GM23248 (cell line): ENCODE data around the gene SLC25A51. TPM values are rescaled to one million over a fixed set of nuclear protein-coding genes. Genes with fewer than 3 reads are reported as not detected.

Source experiments
- DNase-seq: peaks from one replicate; pipeline ENCODE4 v3.0.0-alpha.2; 2015
- H2AFZ ChIP-seq: fragments of 200-600 bp; sonication (generic); 2 replicates; pipeline ENCODE4 v1.6.1; 2016; ENCODE audit warnings: antibody characterized with exemption
- H3F3A ChIP-seq: fragments of 200-600 bp; sonication (generic); 2 replicates; pipeline ENCODE4 v1.6.1; 2016; ENCODE audit warnings: mild to moderate bottlenecking, antibody characterized with exemption, mixed run types; ENCODE audit not compliant: insufficient read depth
- H3K27ac ChIP-seq: fragments of 200-600 bp; sonication (generic); 2 replicates; pipeline ENCODE4 v1.5.1; 2016; ENCODE audit warnings: mild to moderate bottlenecking
- H3K27me3 ChIP-seq: fragments of 200-600 bp; sonication (generic); replicated peaks from 2 replicates; pipeline ENCODE4 v1.6.1; 2016; ENCODE audit warnings: mild to moderate bottlenecking; ENCODE audit not compliant: insufficient read depth
- H3K36me3 ChIP-seq: fragments of 200-600 bp; sonication (generic); 2 replicates; pipeline ENCODE4 v1.6.1; 2016; ENCODE audit warnings: low read depth, mild to moderate bottlenecking
- H3K4me1 ChIP-seq: fragments of 200-600 bp; sonication (generic); 2 replicates; pipeline ENCODE4 v1.6.1; 2016; ENCODE audit warnings: mild to moderate bottlenecking; ENCODE audit not compliant: insufficient read depth
- H3K4me2 ChIP-seq: fragments of 200-600 bp; sonication (generic); one replicate; pipeline ENCODE4 v1.6.1; 2016; ENCODE audit warnings: mild to moderate bottlenecking; ENCODE audit not compliant: unreplicated experiment
- H3K4me3 ChIP-seq: fragments of 200-600 bp; sonication (generic); 2 replicates; pipeline ENCODE4 v1.5.1; 2016; ENCODE audit warnings: mild to moderate bottlenecking
- H3K79me2 ChIP-seq: fragments of 200-600 bp; sonication (generic); 2 replicates; pipeline ENCODE4 v1.6.1; 2016; ENCODE audit warnings: mild to moderate bottlenecking; ENCODE audit not compliant: insufficient read depth
- H3K9ac ChIP-seq: fragments of 200-600 bp; sonication (generic); 2 replicates; pipeline ENCODE4 v1.6.1; 2016; ENCODE audit warnings: mild to moderate bottlenecking
- H3K9me2 ChIP-seq: fragments of 200-600 bp; sonication (generic); 2 replicates; pipeline ENCODE4 v1.6.1; 2016; ENCODE audit warnings: mixed run types, mild to moderate bottlenecking, moderate library complexity; ENCODE audit not compliant: insufficient read depth
- H3K9me3 ChIP-seq: fragments of 200-600 bp; sonication (generic); one replicate; pipeline ENCODE4 v1.6.1; 2017; ENCODE audit warnings: low read depth
- H4K20me1 ChIP-seq: fragments of 200-600 bp; sonication (generic); 2 replicates; pipeline ENCODE4 v1.6.0; 2016; ENCODE audit not compliant: insufficient read depth
- EZH2 ChIP-seq: fragments of 200-600 bp; sonication (generic); IDR thresholded peaks from 2 replicates; pipeline ENCODE4 v1.6.1; 2018; ENCODE audit warnings: antibody characterized with exemption, mild to moderate bottlenecking; ENCODE audit not compliant: insufficient read depth, poor library complexity, severe bottlenecking
- EZH2phosphoT487 ChIP-seq: fragments of 200-600 bp; sonication (generic); IDR thresholded peaks from 2 replicates; pipeline ENCODE4 v1.6.1; 2018; ENCODE audit warnings: antibody characterized with exemption, moderate library complexity, mild to moderate bottlenecking, low read depth; ENCODE audit not compliant: insufficient read depth
- WGBS, 2 experiments: methylation state at CpG; one replicate each; pipeline ENCODE4 v1.1.6; 2015 to 2017; ENCODE audit warnings: low lambda C conversion rate in 2 of 2, low coverage in 1 of 2; ENCODE audit errors: missing lambda C conversion rate in 2 of 2; 5-methylcytosine and 5-hydroxymethylcytosine counted together
- in situ Hi-C: fragments of 300-500 bp; cut with MboI; formaldehyde crosslinking; loops from 2 replicates; pipeline ENCODE4 v1.15.0; 2020
- polyA plus RNA-seq: library from polyadenylated mRNA; unstranded; fragments of >200 nt; fragmentation: Nextera tagmentation; extraction: Ambion mirVana; gene quantifications from 2 replicates; pipeline ENCODE4 v1.2.1, GENCODE V29; 2016
- total RNA-seq: library from RNA; depleted of rRNA; stranded (reverse); fragments of >200 nt; shearing (Covaris generic); gene quantifications from 2 replicates; pipeline ENCODE4 v1.2.3, GENCODE V29; 2014

SLC25A51 gene
- total and polyA plus RNA-seq, 2 experiments from 2014 or later = 16.0 to 56.6 TPM

DNA sequence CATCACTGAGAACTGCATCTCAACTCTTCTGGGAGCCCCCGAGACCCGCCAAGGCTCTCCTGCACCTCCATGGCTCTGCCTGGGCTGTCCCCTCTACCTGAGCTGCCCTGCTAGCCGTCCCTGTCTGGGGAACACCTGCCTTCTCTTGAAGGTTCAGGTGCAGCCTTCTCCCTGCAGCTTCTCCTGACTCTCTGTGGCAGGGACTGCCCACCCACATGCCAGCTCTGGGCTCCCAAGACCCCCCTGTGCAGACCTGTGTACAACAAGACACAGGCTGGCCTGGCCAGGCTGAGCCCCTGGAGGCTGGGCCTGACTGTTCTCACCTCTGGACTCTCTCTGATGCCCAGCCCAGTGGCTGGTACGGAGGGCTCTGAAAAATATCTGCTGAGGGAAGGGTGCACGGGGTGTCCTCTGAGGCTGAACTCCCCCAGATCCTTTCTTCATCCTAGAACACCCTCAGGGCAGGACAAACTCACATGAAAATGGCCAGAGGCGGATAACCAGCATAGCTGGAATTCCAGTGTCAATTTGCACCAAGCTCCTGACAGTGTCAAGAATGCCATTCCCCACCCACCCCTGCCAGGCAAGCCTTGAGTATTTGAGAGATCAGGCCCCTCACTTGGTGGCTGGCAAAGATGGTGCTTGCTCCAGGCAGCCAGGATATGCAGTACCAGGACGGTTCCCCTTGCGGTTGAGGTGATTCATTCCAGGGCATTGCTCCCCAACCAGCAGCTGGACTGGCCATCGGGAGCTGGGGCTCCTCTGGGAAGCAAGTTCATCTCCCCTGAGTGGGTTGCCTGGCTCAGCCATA is 40.9 kb upstream of the SLC25A51 start:
- Histone ChIP-seq H3K4me3 (no peak overlapping the region), H2AFZ (no peak overlapping the region), H3K9ac (no peak overlapping the region), H4K20me1 (no peaks in the 10 kb centered on the region), H3K4me2 (peak overlapping the region; percentile 32), H3K9me3 (no peaks in the 10 kb centered on the region), H3K27ac (no peak overlapping the region), H3F3A (peaks cover 14% of the 10 kb centered on the region; the same call in 1 of the 2 replicates), H3K9me2 (no peaks in the 10 kb centered on the region), H3K27me3 (no peaks in the 10 kb centered on the region), H3K4me1 (peaks cover 45% of the 10 kb centered on the region), H3K36me3 (no peaks in the 10 kb centered on the region), H3K79me2 (0 out of 2 replicates have a peak, but pooled peaks cover 10% of the 10 kb centered on the region)
- in situ Hi-C loops = no loop called here
- TF ChIP-seq EZH2 = no peak
- TF ChIP-seq EZH2phosphoT487 = no peak
- DNase-seq = peak; percentile 51
- WGBS, 2 experiments = 77 to 81% methylated on average over 9 of the region's 9 CpGs

DNA sequence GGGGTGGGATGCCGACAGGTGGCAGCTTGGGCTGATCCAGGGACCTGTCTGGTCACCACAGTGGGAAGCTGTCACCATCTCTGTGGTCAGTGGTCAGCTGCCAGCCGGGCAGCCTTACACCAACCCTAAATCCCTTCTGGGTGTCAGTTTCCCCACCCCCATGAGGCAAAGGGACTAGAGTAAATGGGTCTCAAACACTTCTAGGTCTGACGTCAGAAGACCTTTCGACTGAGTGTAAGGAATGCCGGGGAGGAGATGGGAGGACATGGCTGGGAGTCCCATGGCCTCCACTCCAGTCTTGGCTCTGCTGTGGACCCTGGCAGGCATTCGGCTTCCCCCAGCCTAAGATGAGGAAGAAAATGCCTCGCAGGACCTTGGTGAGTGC is 40.3 kb upstream of the SLC25A51 start:
- Histone ChIP-seq H2AFZ (no peak overlapping the region), H3K36me3 (no peaks in the 10 kb centered on the region), H3K4me2 (no peak overlapping the region), H3K4me1 (peaks cover 52% of the 10 kb centered on the region), H3F3A (peaks cover 21% of the 10 kb centered on the region; the same call in 1 of the 2 replicates), H3K4me3 (no peak overlapping the region), H3K79me2 (0 out of 2 replicates have a peak, but pooled peaks cover 10% of the 10 kb centered on the region), H3K27me3 (no peaks in the 10 kb centered on the region), H3K9ac (0 out of 2 replicates have a peak overlapping the region, but pooled peaks have one; percentile 32), H4K20me1 (no peaks in the 10 kb centered on the region), H3K9me2 (no peaks in the 10 kb centered on the region), H3K9me3 (no peaks in the 10 kb centered on the region), H3K27ac (peak overlapping the region; percentile 50; the same call in 1 of the 2 replicates)
- DNase-seq = peak; percentile 14
- TF ChIP-seq EZH2phosphoT487 (no peak), EZH2 (no peak)
- in situ Hi-C loops = no loop called here
- WGBS, 2 experiments = 51 to 61% methylated on average over 7 of the region's 7 CpGs

DNA sequence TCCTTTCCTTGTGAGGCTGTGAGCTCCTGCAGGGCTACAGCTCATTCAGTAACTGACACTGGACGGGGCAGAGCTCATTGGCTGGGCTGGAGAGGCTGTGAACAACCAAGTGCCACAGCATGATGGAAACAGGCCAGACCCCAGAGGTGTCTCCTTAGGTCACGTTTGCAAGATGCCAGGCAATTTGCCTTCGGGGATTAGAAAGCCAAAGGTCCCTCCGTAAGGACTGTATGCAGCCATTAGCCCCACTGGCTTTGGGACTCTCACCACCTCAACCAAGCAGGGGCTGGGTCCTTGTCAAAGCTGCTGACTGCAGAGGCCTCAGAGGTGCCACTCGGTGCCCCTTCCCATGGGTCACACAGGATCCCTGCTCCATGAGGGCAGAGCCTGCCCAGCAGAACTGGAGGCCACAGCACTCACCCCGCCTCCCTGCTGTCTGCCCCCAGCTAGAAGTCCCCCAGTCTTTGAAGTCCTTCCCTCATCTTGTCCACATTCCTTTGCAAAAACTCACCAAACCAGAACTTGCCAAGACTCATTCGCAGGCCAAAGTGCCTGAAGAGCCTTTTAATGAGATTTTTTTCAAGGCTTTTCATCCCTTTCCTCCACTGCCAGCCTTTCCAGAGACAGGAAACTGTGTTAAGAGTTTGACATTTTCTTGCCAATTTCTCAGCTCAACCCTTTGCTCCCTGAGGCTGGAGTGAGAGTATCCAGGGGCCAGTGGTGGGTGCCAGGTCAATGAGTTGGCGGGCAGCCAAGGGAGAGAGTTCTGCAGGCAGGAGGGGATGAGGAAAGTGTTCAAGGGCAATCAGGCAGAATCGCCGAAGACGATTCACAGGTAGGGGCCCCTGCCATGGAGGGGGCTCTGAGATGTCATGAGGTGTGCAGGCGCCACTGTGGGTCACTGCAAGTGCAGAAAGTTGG is 39.7 kb upstream of the SLC25A51 start:
- Histone ChIP-seq H3F3A (peaks cover 25% of the 10 kb centered on the region), H3K9me2 (no peaks in the 10 kb centered on the region), H3K4me3 (no peak overlapping the region), H3K9ac (peak overlapping the region; percentile 32; the same call in 1 of the 2 replicates), H2AFZ (no peak overlapping the region), H3K27me3 (no peaks in the 10 kb centered on the region), H4K20me1 (no peaks in the 10 kb centered on the region), H3K4me2 (peak overlapping the region; percentile 65), H3K36me3 (no peaks in the 10 kb centered on the region), H3K27ac (peak overlapping the region; percentile 50), H3K4me1 (peaks cover 58% of the 10 kb centered on the region), H3K9me3 (no peaks in the 10 kb centered on the region), H3K79me2 (0 out of 2 replicates have a peak, but pooled peaks cover 10% of the 10 kb centered on the region)
- DNase-seq = peak; percentile 93
- TF ChIP-seq EZH2 (no peak), EZH2phosphoT487 (no peak)
- WGBS, 2 experiments = 21 to 22% methylated on average over 12 of the region's 12 CpGs
- in situ Hi-C loops = no loop called here
